Cardiac muscle cell (in vitro differentiated cells and primary cell): ENCODE results near the gene KIF26B. TPM values are rescaled to one million over a fixed set of nuclear protein-coding genes. Genes with fewer than 3 reads are reported as not detected.
A peak's percentile ranks its signal among the peaks of the same experiment; 100 is the strongest.

Experiments
- DNase-seq, 2 donors: peaks; one replicate each; pipeline versions ENCODE4 v3.0.0 to v3.0.0-alpha.2; 2010 to 2017; ENCODE audit warnings: low read depth in 1 of 2, low spot score in 1 of 2
- H3K27ac ChIP-seq: fragments of 200-600 bp; sonication (generic); 2 replicates; pipeline ENCODE4 v1.5.1; 2016
- H3K27me3 ChIP-seq: fragments of 200-600 bp; sonication (generic); 2 replicates; pipeline ENCODE4 v1.6.0; 2016; ENCODE audit warnings: control low read depth
- H3K36me3 ChIP-seq: fragments of 200-600 bp; sonication (generic); 2 replicates; pipeline ENCODE4 v1.5.1; 2016; ENCODE audit warnings: control low read depth
- H3K4me1 ChIP-seq: fragments of 200-600 bp; sonication (generic); 2 replicates; pipeline ENCODE4 v1.8.1; 2017; ENCODE audit warnings: low read depth, mild to moderate bottlenecking, mixed run types
- H3K4me3 ChIP-seq: fragments of 200-600 bp; sonication (generic); 2 replicates; pipeline ENCODE4 v1.5.1; 2016; ENCODE audit warnings: mild to moderate bottlenecking
- H3K9me3 ChIP-seq: fragments of 200-600 bp; sonication (generic); 2 replicates; pipeline ENCODE4 v1.5.1; 2017; ENCODE audit warnings: low read depth, mild to moderate bottlenecking, control low read depth
- polyA plus RNA-seq: library from polyadenylated mRNA; unstranded; fragments of >200 nt; fragmentation: Nextera tagmentation; extraction: Ambion mirVana; gene quantifications from 2 replicates; pipeline ENCODE4 v1.2.1, GENCODE V29; 2016
- total RNA-seq: library from RNA; depleted of rRNA; stranded (reverse); fragments of >200 nt; gene quantifications from 2 replicates; pipeline ENCODE4 v1.2.3, GENCODE V29; 2016
- TF ChIP-seq, protein P1 (sequence below): IDR thresholded peaks from 2 replicates; pipeline ENCODE4 v1.5.1; 2012; ENCODE audit warnings: low read depth, mild to moderate bottlenecking, low read length

The KIF26B gene
- total and polyA plus RNA-seq, 2 experiments from 2014 or later, result 58.9 to 177 TPM

GRCh38 chr1:245590726-245591125, 435.9 kb downstream of the KIF26B start:
- Histone ChIP-seq H3K27ac (peak overlapping the region; percentile 77), H3K9me3 (no peaks in the 10 kb centered on the region), H3K4me1 (peaks cover 29% of the 10 kb centered on the region), H3K36me3 (no peaks in the 10 kb centered on the region), H3K27me3 (no peaks in the 10 kb centered on the region), H3K4me3 (no peak overlapping the region)
- DNase-seq, result no peak
- TF ChIP-seq, protein P1, sequence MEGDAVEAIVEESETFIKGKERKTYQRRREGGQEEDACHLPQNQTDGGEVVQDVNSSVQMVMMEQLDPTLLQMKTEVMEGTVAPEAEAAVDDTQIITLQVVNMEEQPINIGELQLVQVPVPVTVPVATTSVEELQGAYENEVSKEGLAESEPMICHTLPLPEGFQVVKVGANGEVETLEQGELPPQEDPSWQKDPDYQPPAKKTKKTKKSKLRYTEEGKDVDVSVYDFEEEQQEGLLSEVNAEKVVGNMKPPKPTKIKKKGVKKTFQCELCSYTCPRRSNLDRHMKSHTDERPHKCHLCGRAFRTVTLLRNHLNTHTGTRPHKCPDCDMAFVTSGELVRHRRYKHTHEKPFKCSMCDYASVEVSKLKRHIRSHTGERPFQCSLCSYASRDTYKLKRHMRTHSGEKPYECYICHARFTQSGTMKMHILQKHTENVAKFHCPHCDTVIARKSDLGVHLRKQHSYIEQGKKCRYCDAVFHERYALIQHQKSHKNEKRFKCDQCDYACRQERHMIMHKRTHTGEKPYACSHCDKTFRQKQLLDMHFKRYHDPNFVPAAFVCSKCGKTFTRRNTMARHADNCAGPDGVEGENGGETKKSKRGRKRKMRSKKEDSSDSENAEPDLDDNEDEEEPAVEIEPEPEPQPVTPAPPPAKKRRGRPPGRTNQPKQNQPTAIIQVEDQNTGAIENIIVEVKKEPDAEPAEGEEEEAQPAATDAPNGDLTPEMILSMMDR, result no peak

DNA sequence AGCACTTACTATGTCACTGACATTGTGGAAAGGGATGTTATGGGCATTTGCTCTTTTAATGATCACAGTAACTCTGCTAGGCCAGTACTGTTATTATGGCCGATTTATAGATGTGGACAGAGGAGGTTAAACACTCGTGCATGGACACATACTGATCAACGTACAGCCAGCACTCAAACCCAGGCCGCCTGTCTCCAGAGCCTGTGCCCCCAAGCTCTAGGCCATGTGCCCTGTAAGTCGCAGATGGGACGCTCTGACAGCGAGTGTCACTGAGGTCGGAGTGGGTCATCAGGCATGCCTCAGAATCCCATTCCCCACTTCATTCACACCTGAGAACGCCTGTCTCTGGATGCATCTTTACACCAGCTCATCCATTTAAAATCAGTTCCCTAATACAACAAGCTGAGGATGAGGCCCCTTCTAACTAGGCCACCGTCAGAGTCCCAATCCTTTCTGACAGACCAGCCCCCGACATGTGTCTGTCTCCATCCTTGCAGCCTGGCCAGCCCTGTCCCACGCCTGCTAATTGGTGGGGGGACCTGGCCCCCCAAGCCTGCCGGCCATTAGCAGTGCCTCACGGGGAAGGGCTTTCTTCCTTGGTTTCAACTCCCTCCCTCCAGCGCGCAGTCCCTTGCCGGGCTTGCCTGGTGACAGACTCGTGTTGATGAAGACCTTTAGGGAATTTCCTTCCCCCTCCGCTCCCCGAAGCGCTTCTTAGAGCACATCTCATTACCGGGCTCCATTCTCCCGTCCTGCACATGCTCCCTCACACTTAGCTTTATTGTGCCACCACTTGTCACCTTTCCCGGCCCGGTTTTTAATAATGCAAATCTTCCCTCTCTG, 436.8 kb downstream of the KIF26B start:
- TF ChIP-seq, protein P1, result no peak
- Histone ChIP-seq H3K36me3 (no peaks in the 10 kb centered on the region), H3K4me1 (peaks cover 29% of the 10 kb centered on the region), H3K4me3 (no peak overlapping the region), H3K27ac (peak overlapping the region; percentile 77), H3K9me3 (no peaks in the 10 kb centered on the region), H3K27me3 (no peaks in the 10 kb centered on the region)
- DNase-seq, result no peak

- peak overlapping the region; percentile 77 for H3K27ac ChIP-seq
- DNase-seq, result no peak
- H3K4me3 ChIP-seq, result no peak overlapping the region
- H3K9me3 ChIP-seq, result no peaks in the 10 kb centered on the region
- peaks cover 31% of the 10 kb centered on the region for H3K4me1 ChIP-seq
- no peaks in the 10 kb centered on the region for H3K36me3 ChIP-seq
- no peaks in the 10 kb centered on the region for H3K27me3 ChIP-seq
- TF ChIP-seq, protein P1, result no peak
Observed at GRCh38 chr1:245592189-245592460, 437.3 kb downstream of the KIF26B start.

DNA sequence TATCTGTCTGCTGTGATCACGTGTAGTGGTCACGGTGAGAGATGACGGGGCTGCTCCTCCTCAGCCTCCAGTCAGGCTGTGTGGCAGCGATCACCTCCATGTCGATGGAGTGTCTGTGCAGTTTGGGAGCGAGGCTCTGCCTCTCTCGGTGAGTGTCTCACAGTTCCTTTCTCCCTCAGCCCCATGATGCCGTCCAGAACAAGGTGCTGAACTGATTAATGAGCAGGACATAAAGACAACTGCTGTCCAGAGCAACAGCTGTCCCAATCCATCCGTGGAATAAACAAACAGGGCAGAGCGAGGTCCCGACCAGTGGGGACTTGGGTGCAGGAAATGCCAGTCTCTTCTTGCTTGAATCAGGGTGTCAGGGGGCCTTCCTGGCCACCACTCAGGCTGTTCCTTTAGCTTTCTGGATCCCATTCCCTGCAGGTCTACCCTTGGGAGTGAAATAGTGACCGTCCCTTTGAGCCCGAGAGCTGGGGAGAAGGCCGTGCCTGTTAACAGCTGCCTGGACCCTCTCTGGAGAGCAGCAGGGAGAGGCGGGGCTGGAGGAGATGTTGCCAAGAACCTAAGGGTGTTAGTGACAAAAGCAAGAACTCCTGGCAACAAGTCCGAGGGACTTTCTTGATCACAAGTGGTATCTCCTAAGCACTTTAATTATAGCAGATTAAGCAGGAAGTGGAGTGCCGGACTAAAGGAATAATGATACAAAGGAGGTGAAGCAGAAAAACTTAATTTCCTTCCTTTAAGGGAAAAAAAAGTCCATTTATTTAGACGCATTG, 443.9 kb downstream of the KIF26B start:
- TF ChIP-seq, protein P1, result no peak
- H3K9me3 ChIP-seq, result no peaks in the 10 kb centered on the region
- H3K27ac ChIP-seq, result peak overlapping the region; percentile 84
- H3K4me3 ChIP-seq, result no peak overlapping the region
- H3K36me3 ChIP-seq, result no peaks in the 10 kb centered on the region
- peak; percentile 67 to 73 for DNase-seq
- peaks cover 39% of the 10 kb centered on the region for H3K4me1 ChIP-seq
- no peaks in the 10 kb centered on the region for H3K27me3 ChIP-seq

GRCh38 chr1:245599371-245600174, 444.8 kb downstream of the KIF26B start:
- Histone ChIP-seq H3K27me3 (no peaks in the 10 kb centered on the region), H3K4me1 (peaks cover 40% of the 10 kb centered on the region), H3K36me3 (peaks cover 4% of the 10 kb centered on the region), H3K27ac (peak overlapping the region; percentile 84), H3K9me3 (no peaks in the 10 kb centered on the region), H3K4me3 (no peak overlapping the region)
- TF ChIP-seq, protein P1, result no peak
- DNase-seq, result peak in 1 of 2 donors; percentile 99
